H1 (cell line): ENCODE results near the gene DGKD. TPM values are rescaled to one million over a fixed set of nuclear protein-coding genes. Genes with fewer than 3 reads are reported as not detected.

Experiments
- CTCF ChIA-PET: fragments of 300-600 bp; sonication (Branson Sonifier 250); formaldehyde crosslinking; loops from one replicate; lab custom pipeline; 2021; ENCODE audit not compliant: partially characterized antibody; lab: Charles Lee
- POLR2A ChIA-PET: fragments of 300-600 bp; sonication (Branson Sonifier 250); formaldehyde crosslinking; loops from one replicate; lab custom pipeline; 2021; ENCODE audit warnings: inconsistent platforms; ENCODE audit not compliant: partially characterized antibody; lab: Charles Lee
- DNase-seq, 2 experiments: peaks; one replicate each; pipeline versions ENCODE4 v3.0.0 to v3.0.0-alpha.2; 2010 to 2022; ENCODE audit warnings: low spot score in 2 of 2, low read depth in 1 of 2, mixed read lengths in 1 of 2
- FAIRE-seq: peaks from 2 replicates; lab custom pipeline; 2011; peaks lifted over from hg19 to GRCh38; lab: Jason Lieb, UNC
- H2AFZ ChIP-seq: 2 replicates; pipeline ENCODE4 v1.8.1; 2012; ENCODE audit warnings: low read length, inconsistent platforms
- H2AK5ac ChIP-seq: 2 replicates; pipeline ENCODE4 v1.6.1; 2013; ENCODE audit warnings: low read depth, low read length
- H2BK120ac ChIP-seq: replicated peaks from 2 replicates; pipeline ENCODE3; 2013; ENCODE audit warnings: low read depth, low read length, inconsistent platforms
- H2BK12ac ChIP-seq: 2 replicates; pipeline ENCODE4 v1.6.1; 2013; ENCODE audit warnings: low read depth, low read length
- H2BK15ac ChIP-seq: 2 replicates; pipeline ENCODE4 v1.6.1; 2013; ENCODE audit warnings: low read length
- H2BK20ac ChIP-seq: 2 replicates; pipeline ENCODE4 v1.6.1; 2013; ENCODE audit warnings: low read length
- H2BK5ac ChIP-seq: 2 replicates; pipeline ENCODE4 v1.6.1; 2013; ENCODE audit warnings: low read depth, low read length
- H3K14ac ChIP-seq: 2 replicates; pipeline ENCODE4 v1.6.1; 2013; ENCODE audit warnings: inconsistent platforms; ENCODE audit not compliant: insufficient read length
- H3K18ac ChIP-seq: 2 replicates; pipeline ENCODE4 v1.6.1; 2013; ENCODE audit warnings: low read length; ENCODE audit errors: extremely low read depth
- H3K23ac ChIP-seq: 2 replicates; pipeline ENCODE4 v1.6.1; 2013; ENCODE audit warnings: inconsistent platforms; ENCODE audit not compliant: insufficient read length
- H3K23me2 ChIP-seq: 2 replicates; pipeline ENCODE4 v1.6.1; 2013; ENCODE audit warnings: low read depth, low read length
- H3K27ac ChIP-seq: 2 replicates; pipeline ENCODE4 v1.6.1; 2011; ENCODE audit warnings: low read depth, low read length, inconsistent platforms
- H3K27me3 ChIP-seq, 4 experiments: replicated peaks in 1 of 4; 1 replicate in 1 of 4; 2 replicates in 3 of 4; pipeline versions ENCODE4 v1.6.1 to v1.8.1; 2011 to 2013; ENCODE audit warnings: low read length in 3 of 4, mild to moderate bottlenecking in 3 of 4, inconsistent platforms in 2 of 4, mixed read lengths in 2 of 4, moderate library complexity in 1 of 4; ENCODE audit not compliant: control insufficient read depth in 3 of 4, insufficient read depth in 3 of 4; ENCODE audit errors: extremely low read depth in 1 of 4
- H3K36me3 ChIP-seq, 4 experiments: 2 replicates each; pipeline versions ENCODE4 v1.6.1 to v1.8.1; 2011 to 2013; ENCODE audit warnings: mild to moderate bottlenecking in 4 of 4, low read length in 3 of 4, moderate library complexity in 2 of 4, control low read depth in 1 of 4, inconsistent platforms in 1 of 4; ENCODE audit not compliant: insufficient read depth in 4 of 4, control insufficient read depth in 2 of 4
- H3K4ac ChIP-seq: replicated peaks from 2 replicates; pipeline ENCODE3; 2013; ENCODE audit warnings: low read length, low read depth, mixed read lengths, inconsistent platforms; ENCODE audit not compliant: insufficient read length
- H3K4me1 ChIP-seq, 4 experiments: replicated peaks in 1 of 4; 1 replicate in 1 of 4; 2 replicates in 3 of 4; pipeline versions ENCODE4 v1.6.1 to v1.8.1; 2011 to 2013; ENCODE audit warnings: low read length in 3 of 4, inconsistent platforms in 2 of 4, mixed read lengths in 1 of 4; ENCODE audit not compliant: insufficient read depth in 4 of 4, control insufficient read depth in 3 of 4
- H3K4me2 ChIP-seq, 2 experiments: 2 replicates each; pipeline versions ENCODE4 v1.6.1 to v1.8.1; 2011 to 2013; ENCODE audit warnings: low read depth in 2 of 2, low read length in 2 of 2, control low read depth in 1 of 2, inconsistent platforms in 1 of 2, mild to moderate bottlenecking in 1 of 2; ENCODE audit not compliant: insufficient read depth in 1 of 2
- H3K4me3 ChIP-seq, 4 experiments: fragments of 200-600, 300-600 bp in 1 of 4; sonication (generic), shearing (Covaris generic), sonication (Bioruptor Twin) in 1 of 4; 2 replicates each; pipeline versions ENCODE4 v1.5.1 to v1.8.1; 2011 to 2016; ENCODE audit warnings: low read length in 4 of 4, low read depth in 3 of 4, control low read depth in 2 of 4, inconsistent platforms in 2 of 4, mild to moderate bottlenecking in 2 of 4, mixed read lengths in 1 of 4, moderate library complexity in 1 of 4; ENCODE audit not compliant: insufficient read depth in 2 of 4; ENCODE audit errors: extremely low read depth in 1 of 4
- H3K56ac ChIP-seq: replicated peaks from 2 replicates; pipeline ENCODE3; 2013; ENCODE audit warnings: low read depth, mild to moderate bottlenecking, mixed read lengths, low read length, inconsistent platforms; ENCODE audit not compliant: insufficient read length
- H3K79me1 ChIP-seq: 2 replicates; pipeline ENCODE4 v1.6.1; 2013; ENCODE audit warnings: low read depth, low read length, control low read depth
- H3K79me2 ChIP-seq, 2 experiments: 2 replicates each; pipeline versions ENCODE4 v1.6.1 to v1.8.1; 2012 to 2013; ENCODE audit warnings: low read length in 2 of 2, mild to moderate bottlenecking in 2 of 2, inconsistent platforms in 1 of 2; ENCODE audit not compliant: insufficient read depth in 2 of 2, control insufficient read depth in 1 of 2
- H3K9ac ChIP-seq, 4 experiments: replicated peaks in 1 of 4; 1 replicate in 1 of 4; 2 replicates in 3 of 4; pipeline versions ENCODE4 v1.6.1 to v1.8.1; 2011 to 2013; ENCODE audit warnings: low read depth in 3 of 4, low read length in 3 of 4, control low read depth in 2 of 4, mild to moderate bottlenecking in 2 of 4, moderate library complexity in 2 of 4, inconsistent platforms in 1 of 4; ENCODE audit errors: extremely low read depth in 1 of 4
- H3K9me3 ChIP-seq, 2 experiments: 2 replicates each; pipeline versions ENCODE4 v1.6.1 to v1.8.1; 2012 to 2013; ENCODE audit warnings: mild to moderate bottlenecking in 2 of 2, moderate library complexity in 2 of 2, control low read depth in 1 of 2, inconsistent platforms in 1 of 2, low read depth in 1 of 2, low read length in 1 of 2, mixed read lengths in 1 of 2; ENCODE audit not compliant: insufficient read depth in 2 of 2
- H4K20me1 ChIP-seq, 2 experiments: replicated peaks in 1 of 2; 2 replicates each; pipeline versions ENCODE3 to v1.8.1; 2011 to 2013; ENCODE audit warnings: inconsistent platforms in 2 of 2, low read length in 2 of 2, mild to moderate bottlenecking in 1 of 2; ENCODE audit not compliant: insufficient read depth in 2 of 2, control insufficient read depth in 1 of 2
- H4K5ac ChIP-seq: 2 replicates; pipeline ENCODE4 v1.6.1; 2013; ENCODE audit warnings: low read length, low read depth, mixed read lengths, inconsistent platforms; ENCODE audit not compliant: insufficient read length
- H4K8ac ChIP-seq: 2 replicates; pipeline ENCODE4 v1.8.0; 2013; ENCODE audit warnings: mild to moderate bottlenecking, moderate library complexity, low read length, inconsistent platforms; ENCODE audit not compliant: insufficient read depth; ENCODE audit errors: extremely low read depth
- H4K91ac ChIP-seq: replicated peaks from 2 replicates; pipeline ENCODE3; 2013; ENCODE audit warnings: low read length, mixed read lengths, inconsistent platforms; ENCODE audit not compliant: insufficient read length
- CBX8 ChIP-seq: fragments of 300-800, 300-1000 bp; sonication (generic); IDR thresholded peaks from 2 replicates; pipeline ENCODE4 v1.7.1; 2016; ENCODE audit warnings: low read depth, low read length, borderline replicate concordance
- RAD21 ChIP-seq, 2 experiments: IDR thresholded peaks in 1 of 2; conservative IDR thresholded peaks in 1 of 2; 2 replicates each; pipeline ENCODE4 v1.6.1; 2011; ENCODE audit warnings: low read depth in 2 of 2, low read length in 2 of 2, improper control_type of control experiment in 1 of 2, inconsistent platforms in 1 of 2, mild to moderate bottlenecking in 1 of 2, moderate library complexity in 1 of 2
- RBBP5 ChIP-seq: IDR thresholded peaks from 2 replicates; pipeline ENCODE4 v1.7.1; 2012; ENCODE audit warnings: low read depth, mild to moderate bottlenecking, inconsistent platforms, low read length, moderate library complexity, borderline replicate concordance
- SP1 ChIP-seq: IDR thresholded peaks from 2 replicates; pipeline ENCODE4 v1.6.1; 2011; ENCODE audit warnings: low read depth, low read length
- whole genome bisulfite sequencing, 2 experiments: shearing (Covaris generic) in 1 of 2; methylation state at CpG; one replicate each; pipeline versions ENCODE4 v1.1.6 to v1.1.7; 2013 to 2015; ENCODE audit warnings: low lambda C conversion rate in 2 of 2, mixed read lengths in 2 of 2, inconsistent platforms in 1 of 2, low coverage in 1 of 2, missing lambda C conversion rate in 1 of 2; ENCODE audit not compliant: insufficient replicate concordance in 2 of 2, insufficient coverage in 1 of 2, insufficient read length in 1 of 2; ENCODE audit errors: extremely low coverage in 1 of 2, missing lambda C conversion rate in 1 of 2; 5-methylcytosine and 5-hydroxymethylcytosine counted together
- polyA plus RNA-seq, 7 experiments: library from polyadenylated mRNA; depleted of rRNA in 3 of 7; stranded (reverse) in 5 of 7; unstranded in 2 of 7; fragments of >200 nt in 5 of 7; fragments of 200-250 nt in 2 of 7; gene quantifications; 1 replicate in 5 of 7; 2 replicates in 1 of 7; 4 replicates in 1 of 7; pipeline versions ENCODE4 v1.2.1 to v1.2.3, GENCODE V29; 2011 to 2013; ENCODE audit warnings: missing spikeins in 2 of 7, mixed read lengths in 2 of 7
- total RNA-seq: library from RNA; stranded (reverse); fragmentation: NEBNext Ultra II Directional; extraction: Animal tissue kit (Norgen Biotek cat#: 25700); gene quantifications from 2 replicates; pipeline ENCODE4 v1.2.1, GENCODE V29; 2021

DGKD gene
- total and polyA plus RNA-seq, 2 of the 8 experiments (the other 6 are each of a cell fraction or from before 2014, with no cell fraction given) = 7.7 to 30.9 TPM

GRCh38 chr2:233456934-233457333, 102.6 kb downstream of the DGKD start:
- Histone ChIP-seq H4K5ac (no peak overlapping the region), H3K23me2 (no peaks in the 10 kb centered on the region), H2AFZ (no peak overlapping the region), H2BK120ac (no peak overlapping the region), H3K79me2 (no peaks in the 10 kb centered on the region), H3K4me1 (no peaks in the 10 kb centered on the region), H3K56ac (no peak overlapping the region), H4K91ac (no peak overlapping the region), H3K23ac (no peak overlapping the region), H3K27me3 (no peaks in the 10 kb centered on the region), H3K4ac (no peak overlapping the region), H3K9me3 (no peaks in the 10 kb centered on the region), H4K20me1 (peaks cover 0 to 2% of the 10 kb centered on the region in 2 experiments), H3K79me1 (no peaks in the 10 kb centered on the region), H3K18ac (no peak overlapping the region), H3K4me2 (no peak overlapping the region), H3K14ac (no peak overlapping the region), H2BK15ac (no peak overlapping the region), H3K36me3 (peaks cover 0 to 6% (median 1%) of the 10 kb centered on the region in 4 experiments; a peak in 3 of 8 replicates), H4K8ac (no peak overlapping the region), H3K27ac (no peak overlapping the region), H2AK5ac (no peak overlapping the region), H3K4me3 (no peak overlapping the region), H3K9ac (no peak overlapping the region), H2BK20ac (no peak overlapping the region), H2BK5ac (no peak overlapping the region), H2BK12ac (no peak overlapping the region)
- FAIRE-seq (no peak), DNase-seq (no peak)
- TF ChIP-seq RAD21 (IDR thresholded peaks at IDR 0.05 in 1 of 2, conservative IDR thresholded peaks at IDR 0.05 in 1 of 2; ENCODE audit: low read depth in 2 of 2, low read length in 2 of 2) (peak in 1 of 2 experiments; percentile 7; a peak in 1 of 4 replicates), CBX8 (no peak), RBBP5 (no peak), SP1 (no peak)
- CTCF ChIA-PET = interaction anchor here (0.8 to 4.5 kb wide), 7 partner anchors 9 to 408 kb away, joined by 3 to 25 read pairs (median 4); no protein-coding TSS in a partner anchor
- 88% methylated on average over 5 of the region's 5 CpGs; no CpG with 5 or more reads in 1 of the 2 experiments for WGBS, 2 experiments
- POLR2A ChIA-PET = no interaction called here
